GM12891 (cell line): ENCODE measurements around the gene TLL1.

Experiments
- POLR2A ChIP-seq: IDR thresholded peaks from 2 replicates; pipeline ENCODE4 v1.6.1; 2011; ENCODE audit warnings: low read depth, low read length, control low read depth
- POLR2AphosphoS5 ChIP-seq: IDR thresholded peaks from 2 replicates; pipeline ENCODE4 v1.6.1; 2011; ENCODE audit warnings: low read depth, low read length, control low read depth
- POU2F2 ChIP-seq: IDR thresholded peaks from 2 replicates; pipeline ENCODE4 v1.6.1; 2011; ENCODE audit warnings: low read depth, mild to moderate bottlenecking, control low read depth, low read length, moderate library complexity
- SPI1 ChIP-seq: IDR thresholded peaks from 2 replicates; pipeline ENCODE4 v1.6.1; 2011; ENCODE audit warnings: low read depth, low read length, control low read depth
- TAF1 ChIP-seq: IDR thresholded peaks from 2 replicates; pipeline ENCODE4 v1.6.1; 2011; ENCODE audit warnings: low read depth, low read length, control low read depth

DNA sequence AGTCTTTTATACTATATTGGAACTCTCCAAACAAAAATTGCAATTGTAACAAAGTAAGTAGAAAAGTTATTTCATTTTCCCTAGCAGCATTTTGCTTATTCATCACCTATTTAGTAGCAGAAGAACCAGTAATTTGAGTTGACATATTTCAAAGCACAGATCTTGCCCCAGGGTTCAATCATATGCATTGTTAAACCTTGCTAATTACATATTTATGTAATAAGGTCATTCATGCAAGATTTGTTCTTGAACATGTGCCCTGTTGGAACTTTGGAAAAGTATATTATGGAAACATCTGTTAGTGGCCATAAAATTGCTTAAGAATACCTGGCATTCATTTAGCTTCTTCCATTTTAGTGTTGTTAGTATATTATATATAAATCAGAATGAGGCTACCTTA, 191.7 kb downstream of the TLL1 start:
- TF ChIP-seq POLR2A (no peak), POLR2AphosphoS5 (no peak), TAF1 (no peak), SPI1 (no peak), POU2F2 (no peak)
